Cerebellar nuclear complex (tissue), 1 donor: ENCODE data around the gene LRRIQ4.

Experiments
- DNase-seq, 2 experiments: peaks; one replicate each; lab custom pipeline; 2025; lab: John Stamatoyannopoulos, UW

Gene LRRIQ4

DNA sequence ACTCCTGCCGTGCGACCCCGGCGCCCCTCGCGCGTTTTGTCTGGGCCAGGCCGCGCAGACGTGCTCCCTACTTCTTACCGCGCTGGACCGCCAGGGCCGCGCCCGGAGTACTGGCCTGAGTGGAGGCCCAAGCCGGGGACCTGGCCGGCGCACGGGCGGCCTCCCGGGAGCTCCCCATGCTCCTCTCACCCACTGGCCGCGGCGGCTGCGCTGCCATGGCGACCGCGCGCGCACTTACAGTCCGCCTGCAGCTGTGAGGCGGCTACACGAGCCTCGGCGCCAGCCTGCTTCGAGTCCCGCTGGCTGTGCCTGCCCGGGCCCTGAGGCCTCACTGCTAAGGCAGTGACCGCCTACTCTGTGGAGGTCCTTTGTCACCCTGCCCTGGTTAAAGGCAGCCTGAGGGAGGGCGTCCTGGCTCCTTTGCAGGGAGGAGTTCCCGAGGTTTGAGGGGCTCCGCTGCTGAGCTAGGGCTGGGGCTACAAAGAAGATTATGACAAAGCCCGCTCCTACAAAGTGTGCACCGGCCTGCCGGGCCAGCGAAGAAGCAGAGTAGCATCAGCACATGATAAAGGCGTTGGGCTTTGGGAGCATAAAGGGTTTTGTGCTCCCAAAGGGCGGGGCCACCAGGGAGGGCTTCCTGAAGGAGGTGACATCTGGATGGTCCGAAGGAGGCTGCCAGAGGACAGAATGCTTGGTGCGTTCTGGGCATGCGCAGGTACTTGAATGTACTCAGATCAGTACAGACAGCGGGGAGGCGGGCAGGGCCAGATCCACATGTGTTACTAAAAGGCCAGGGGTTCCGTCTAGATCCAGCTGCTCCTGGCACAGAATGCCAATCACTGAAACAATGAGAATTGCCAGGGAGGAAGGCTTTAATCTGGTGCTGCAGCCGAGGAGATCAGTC is at the start of gene LRRIQ4, which contains the start of gene LRRC34:
Gene LRRIQ4, plus strand, starts transcription at position 539 of the 904 bp plus-strand sequence. CDS start 9,052 bp downstream, outside the sequence.
Gene LRRC34, minus strand, starts transcription at position 573 of the 904 bp plus-strand sequence. Its CDS starts 356 bp downstream, at position 217.
- DNase-seq = no peak

DNA sequence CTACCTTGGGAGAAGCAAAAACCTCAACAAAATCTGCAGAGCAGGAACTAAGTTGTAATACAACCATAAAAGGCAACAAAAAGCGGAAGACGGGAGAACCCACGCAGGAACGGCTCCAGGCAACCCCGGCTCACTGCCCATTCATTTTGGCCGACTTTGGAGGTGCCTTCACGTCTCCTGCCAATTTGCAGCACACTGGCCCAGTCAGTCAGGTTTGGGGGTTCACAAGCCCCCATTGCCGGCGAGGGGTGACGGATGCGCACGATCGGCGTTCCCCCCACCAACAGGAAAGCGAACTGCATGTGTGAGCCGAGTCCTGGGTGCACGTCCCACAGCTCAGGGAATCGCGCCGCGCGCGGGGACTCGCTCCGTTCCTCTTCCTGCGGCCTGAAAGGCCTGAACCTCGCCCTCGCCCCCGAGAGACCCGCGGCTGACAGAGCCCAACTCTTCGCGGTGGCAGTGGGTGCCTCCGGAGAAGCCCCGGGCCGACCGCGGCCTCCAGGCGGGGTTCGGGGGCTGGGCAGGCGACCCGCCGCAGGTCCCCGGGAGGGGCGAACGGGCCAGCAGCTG is 48.3 kb upstream of the LRRIQ4 start:
- peak; percentile 5 to 40 for DNase-seq

DNA sequence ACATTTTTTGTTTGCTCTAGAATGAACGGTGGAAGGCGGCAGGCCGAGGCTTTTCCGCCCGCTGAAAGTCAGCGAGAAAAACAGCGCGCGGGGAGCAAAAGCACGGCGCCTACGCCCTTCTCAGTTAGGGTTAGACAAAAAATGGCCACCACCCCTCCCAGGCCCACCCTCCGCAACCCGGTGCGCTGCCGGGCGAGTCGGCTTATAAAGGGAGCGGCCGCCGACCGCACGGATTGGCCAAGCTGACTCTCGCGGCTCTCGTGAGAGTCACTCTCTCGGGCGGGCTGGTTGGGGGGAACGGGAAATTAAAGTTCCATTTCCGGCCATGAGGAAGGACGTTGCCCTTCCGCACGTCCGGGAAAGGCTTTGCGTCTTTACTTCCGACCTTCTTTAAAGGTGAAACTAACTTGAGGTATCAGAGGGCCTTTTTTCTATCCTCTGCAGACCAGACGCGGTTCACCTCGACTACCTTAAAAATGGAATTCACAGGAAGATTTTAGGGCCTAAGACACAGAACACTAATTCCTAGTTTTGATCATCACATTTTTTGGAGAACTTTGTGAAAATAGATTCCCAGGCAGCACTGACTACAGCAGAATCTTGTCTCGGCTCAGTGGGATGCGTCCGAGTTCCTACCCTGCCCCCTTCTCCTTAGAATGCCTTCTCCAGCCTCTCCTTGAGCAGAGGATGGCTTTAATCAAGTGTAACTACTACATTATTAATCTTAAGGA is 47.6 kb upstream of the LRRIQ4 start, which contains the start of gene TERC:
Gene TERC, minus strand, starts transcription at position 179 of the 731 bp plus-strand sequence.
- DNase-seq = peak; percentile 27 to 84

DNA sequence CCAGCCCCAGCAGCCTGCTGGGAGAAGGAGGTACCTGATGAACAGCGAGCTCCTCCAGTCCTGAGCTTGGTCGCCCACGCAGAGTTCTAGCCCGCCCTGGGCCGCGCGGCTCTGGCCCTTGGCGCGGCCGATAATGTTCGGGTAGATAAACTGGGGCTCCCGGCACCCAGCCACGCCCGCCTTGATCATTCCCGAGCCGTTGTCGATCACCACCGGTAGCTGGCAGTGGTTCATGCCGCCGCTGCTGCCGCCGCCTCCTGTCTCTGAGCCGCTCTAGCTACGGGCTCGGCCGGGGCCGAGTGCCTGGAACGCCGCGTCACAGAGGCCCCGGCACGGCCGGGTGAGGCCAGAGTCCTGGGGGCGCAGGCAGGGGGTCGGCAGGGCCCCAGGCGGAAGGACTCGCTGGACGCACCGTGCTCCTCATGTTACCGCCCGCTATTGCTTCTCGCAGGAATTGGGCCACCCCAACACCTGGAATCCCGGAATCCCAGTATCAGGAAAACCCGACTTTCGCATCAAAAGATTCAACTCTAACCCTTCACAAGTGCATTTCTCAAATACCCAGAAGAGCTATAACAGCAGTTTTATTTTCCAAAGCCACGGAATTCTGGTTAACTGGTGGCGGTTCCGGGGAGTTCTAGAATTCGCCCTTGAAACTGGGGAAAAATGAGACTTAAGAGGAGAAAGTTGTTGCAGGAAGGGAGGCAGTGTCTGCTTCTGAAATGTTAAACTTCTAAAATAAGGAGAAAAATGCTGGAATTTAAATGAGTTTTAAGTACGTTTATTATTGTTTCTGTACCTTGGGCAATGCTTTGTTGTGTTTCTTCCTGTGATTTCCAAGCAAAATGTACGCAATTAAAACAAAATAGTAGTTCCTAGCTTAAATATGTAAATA is 43.1 kb upstream of the LRRIQ4 start, which contains the start of gene ACTRT3:
Gene ACTRT3, minus strand, starts transcription at position 275 of the 895 bp plus-strand sequence. Its CDS starts 41 bp downstream, at position 234.
- no peak for DNase-seq

DNA sequence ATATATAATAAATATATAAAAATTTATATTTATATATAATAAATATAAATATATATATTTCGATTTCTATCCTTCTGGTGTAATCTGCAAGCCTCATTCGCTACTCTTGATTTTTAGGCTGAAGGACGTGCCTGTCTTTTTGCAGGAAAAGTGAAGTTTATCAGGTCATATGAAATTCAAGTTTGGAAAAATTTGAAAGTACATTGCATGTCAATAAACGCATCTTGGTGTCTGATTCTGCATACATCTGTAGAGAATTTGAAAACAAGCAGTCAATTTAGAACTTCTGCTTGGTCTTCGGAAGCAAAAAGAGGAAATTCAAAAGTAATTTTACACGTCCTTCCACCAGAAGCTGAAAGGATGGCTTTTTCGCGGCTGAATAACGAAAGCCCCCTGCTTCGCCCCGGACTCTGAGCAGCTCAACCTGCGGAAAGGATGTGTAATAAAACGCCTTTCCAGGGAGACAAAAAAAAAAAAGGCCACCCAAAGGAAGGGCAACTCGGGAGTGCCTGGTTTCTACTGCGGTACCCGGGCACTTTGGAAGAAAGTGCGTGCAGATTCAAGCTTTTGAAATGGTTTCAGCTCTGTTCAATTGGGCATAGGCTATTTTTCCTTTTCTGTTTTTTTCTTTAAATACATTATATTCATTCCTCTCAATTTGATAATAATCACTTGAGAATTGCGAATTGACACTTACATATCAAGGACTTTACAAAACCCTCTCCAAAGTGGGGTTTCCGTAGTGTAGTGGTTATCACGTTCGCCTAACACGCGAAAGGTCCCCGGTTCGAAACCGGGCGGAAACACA is 41.0 kb upstream of the LRRIQ4 start:
- peak; percentile 17 to 82 for DNase-seq

DNA sequence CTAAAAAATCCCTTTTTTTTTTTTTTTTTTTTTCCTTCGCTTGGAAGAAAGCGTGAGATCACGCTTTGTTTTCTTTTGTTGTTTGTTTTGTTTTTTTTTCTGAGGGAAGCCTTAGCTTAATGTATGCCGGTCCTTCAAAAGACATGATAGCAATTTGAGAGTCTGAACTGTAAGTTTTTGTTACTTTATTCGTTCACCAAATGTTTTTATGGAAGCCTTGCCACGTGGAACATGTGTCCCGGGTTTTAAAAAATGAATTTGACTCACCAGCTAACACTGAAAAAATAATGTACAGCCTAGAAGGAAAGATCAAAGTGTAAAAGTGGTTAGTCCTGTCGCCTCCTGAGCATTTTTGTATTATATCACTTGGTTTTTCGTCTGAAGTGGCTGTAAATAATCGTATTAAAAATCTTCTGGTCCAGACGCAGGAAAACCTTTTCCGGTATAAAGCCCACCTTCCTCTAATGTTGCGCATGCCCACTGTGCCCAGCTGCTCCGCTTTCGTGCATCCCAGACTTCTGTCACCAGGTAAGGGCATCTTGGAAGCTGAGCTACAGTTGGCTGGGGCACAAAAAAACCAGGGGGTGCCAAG is 40.3 kb upstream of the LRRIQ4 start:
- DNase-seq = peak; percentile 4 to 80

DNA sequence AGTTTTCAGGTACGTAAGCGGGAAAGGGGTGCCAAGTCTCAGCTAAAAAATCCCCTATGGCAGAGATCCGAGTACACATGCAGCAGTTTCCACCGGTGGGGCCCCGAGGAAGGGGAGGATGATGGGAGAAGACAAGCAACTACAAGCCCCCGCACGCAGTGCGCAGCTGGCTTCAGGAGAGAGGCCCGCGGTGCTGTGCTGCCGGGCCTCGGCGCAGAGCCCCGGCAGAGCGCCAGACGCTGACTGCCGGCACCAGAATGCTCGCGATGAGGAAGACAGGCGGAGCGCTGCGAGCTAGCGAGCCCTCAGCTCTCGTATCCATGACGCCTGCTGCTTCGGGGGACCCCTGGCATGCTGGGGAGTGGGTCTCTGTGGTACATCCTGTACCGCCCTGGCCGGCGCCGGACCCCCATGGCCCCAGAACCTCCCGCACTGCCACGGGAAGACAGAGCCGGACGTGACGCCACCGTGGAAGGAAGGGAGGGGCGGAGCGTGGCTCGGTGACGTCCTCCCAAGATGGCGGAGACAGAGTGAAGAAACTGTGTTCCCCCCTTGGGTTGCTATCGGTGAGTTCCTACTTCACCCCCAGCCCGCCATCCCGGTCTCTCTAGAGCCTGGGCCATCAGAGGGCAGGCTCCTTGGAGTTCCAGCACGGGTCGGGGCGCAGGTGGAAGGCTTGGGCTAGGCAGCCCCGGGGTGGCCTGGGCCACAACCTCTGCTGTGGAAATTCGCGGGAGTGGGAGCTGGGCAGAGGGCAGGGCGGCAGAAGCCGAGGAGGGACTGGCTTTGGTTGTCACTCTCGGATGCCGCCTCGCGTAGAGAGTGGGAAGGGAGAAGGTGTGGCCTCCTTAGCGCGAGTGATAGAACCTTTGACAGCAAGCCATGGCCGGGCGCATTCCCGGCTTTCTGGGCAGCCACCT is 39.5 kb upstream of the LRRIQ4 start, which contains the start of gene MYNN:
Gene MYNN, plus strand, starts transcription at position 500 of the 920 bp plus-strand sequence. CDS start 900 bp downstream, outside the sequence.
- peak; percentile 25 to 68 for DNase-seq

DNA sequence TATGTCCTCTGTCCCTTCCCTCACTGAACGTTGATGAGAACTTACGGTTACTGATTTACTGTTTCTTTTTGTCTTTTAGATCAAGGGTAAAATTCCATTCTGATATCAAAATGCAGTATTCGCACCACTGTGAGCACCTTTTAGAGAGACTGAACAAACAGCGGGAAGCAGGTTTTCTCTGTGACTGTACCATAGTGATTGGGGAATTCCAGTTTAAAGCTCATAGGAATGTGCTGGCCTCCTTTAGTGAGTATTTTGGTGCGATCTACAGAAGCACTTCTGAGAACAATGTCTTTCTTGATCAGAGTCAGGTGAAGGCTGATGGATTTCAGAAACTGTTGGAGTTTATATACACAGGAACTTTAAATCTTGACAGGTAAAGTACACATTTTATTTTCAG is 38.5 kb upstream of the LRRIQ4 start:
- no peak for DNase-seq

DNA sequence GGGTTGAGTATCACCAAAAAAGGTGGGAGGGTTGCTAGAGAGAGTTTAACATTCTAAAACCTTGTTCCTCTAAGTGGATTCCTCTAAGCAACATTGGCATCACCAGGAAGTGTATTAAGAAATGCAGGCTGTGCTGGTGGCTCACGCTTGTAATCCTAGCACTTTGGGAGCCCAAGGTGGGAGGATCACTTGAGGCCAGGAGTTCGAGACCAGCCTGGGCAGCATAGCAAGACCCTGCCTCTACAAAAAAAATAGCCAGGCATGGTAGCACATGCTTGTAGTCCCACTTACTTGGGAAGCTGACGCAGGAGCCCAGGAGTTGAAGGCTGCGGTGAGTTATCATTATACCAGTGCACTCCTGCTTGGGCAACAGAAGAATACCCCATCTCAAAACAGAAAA is 34.8 kb upstream of the LRRIQ4 start:
- no peak for DNase-seq

DNA sequence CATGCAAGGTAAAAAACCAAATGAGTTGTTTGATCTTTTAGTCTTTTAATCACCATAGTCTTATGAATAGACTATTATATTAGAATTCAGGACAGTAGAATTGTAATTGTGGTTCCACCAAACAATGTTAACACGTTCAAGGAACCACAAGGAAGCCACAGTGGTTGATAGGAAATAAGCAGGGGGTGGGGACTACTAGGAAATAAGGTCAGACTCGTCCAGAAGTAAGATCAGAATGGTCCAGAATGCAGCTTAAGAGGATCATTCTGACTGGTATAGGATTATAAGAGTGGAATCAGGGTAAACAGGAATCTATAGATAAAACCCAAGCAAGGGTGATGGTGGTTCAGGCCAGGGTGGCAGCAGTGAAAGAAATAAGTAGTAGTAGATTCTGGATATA is 31.9 kb upstream of the LRRIQ4 start:
- no peak for DNase-seq

DNA sequence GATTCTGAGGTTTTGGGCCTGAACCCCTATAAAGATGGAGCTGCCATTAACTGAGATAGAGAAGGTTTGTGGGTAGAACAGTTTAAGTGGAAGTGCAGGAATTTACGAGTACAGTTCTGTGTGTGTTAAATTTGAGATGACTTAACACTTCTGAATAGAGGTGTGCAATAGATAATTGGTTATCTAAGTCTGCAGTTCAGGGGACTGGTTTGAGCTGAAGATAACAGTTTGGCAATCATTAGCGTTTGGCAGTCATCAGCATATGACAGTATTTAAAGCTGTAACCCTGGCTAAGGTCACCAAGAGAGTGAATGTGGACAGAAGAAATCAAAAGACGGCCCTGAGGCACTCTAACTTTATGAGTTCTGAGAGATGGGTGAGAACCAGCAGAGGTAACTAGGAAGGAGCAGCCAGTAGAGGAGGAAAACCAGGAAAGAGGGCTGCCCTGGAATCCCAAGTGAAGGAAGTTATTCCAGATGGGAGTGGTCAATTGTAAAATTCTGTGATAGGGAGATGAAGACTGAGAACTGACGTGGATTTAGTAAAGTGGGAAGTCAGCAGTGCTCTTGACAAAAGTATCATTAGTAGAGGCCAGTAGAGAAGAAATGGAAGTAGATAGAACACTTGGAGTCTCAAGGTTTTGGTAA is 31.3 kb upstream of the LRRIQ4 start:
- DNase-seq = no peak

DNA sequence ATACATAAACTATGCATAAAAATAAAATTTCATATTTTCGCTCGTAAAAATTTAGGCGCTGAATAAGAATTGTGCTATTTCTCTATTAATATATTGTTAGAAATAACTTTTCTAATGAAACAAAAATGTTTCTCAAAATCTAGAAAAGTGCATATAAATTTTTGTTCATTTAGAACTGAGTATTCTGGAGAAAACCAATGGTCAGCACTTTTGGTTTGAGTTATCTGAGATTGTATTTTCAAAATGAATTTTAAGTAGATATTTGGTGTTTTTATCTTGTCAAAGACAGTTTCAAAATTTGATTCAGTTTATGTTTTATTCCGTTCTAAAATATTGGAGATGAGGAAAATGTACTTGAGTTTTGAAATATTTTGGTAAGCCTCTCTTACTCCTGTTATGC is 25.6 kb upstream of the LRRIQ4 start:
- DNase-seq = no peak

DNA sequence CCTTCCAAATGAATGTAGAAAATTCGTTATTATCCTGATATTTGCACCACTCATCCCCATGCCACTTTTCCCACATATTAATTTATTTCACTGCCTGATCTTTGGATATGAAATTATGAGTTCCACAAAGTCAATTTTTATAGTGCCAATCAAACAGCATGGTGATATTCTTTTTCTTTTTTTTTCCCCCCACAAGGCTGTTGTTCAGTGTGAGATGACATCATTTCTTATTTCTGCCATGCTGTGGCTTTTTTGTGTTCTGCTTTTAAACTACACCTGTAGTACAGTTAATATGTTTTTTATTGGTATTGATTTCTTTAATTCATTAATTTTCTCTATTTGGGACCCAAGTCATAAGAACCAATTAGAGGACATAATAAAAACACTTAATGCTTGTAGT is 24.9 kb upstream of the LRRIQ4 start:
- no peak for DNase-seq

DNA sequence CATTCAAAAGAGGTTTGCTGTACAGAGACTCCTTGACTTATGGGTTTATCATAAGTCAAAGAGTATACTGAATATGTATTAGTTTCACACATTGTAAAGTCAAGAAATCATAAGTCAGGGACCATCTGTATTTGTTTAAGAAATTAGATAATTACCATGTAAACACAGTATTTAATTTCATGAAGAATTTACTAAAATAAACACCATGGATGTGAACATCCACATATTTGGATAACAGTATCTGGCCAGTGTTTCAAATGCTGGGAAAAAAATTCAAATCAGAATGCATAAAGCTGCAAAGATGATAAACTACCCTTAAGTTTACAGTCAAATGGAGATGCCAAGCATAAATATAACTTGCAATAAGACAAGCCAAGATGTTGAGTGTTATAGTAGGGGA is 22.5 kb upstream of the LRRIQ4 start:
- no peak for DNase-seq

DNA sequence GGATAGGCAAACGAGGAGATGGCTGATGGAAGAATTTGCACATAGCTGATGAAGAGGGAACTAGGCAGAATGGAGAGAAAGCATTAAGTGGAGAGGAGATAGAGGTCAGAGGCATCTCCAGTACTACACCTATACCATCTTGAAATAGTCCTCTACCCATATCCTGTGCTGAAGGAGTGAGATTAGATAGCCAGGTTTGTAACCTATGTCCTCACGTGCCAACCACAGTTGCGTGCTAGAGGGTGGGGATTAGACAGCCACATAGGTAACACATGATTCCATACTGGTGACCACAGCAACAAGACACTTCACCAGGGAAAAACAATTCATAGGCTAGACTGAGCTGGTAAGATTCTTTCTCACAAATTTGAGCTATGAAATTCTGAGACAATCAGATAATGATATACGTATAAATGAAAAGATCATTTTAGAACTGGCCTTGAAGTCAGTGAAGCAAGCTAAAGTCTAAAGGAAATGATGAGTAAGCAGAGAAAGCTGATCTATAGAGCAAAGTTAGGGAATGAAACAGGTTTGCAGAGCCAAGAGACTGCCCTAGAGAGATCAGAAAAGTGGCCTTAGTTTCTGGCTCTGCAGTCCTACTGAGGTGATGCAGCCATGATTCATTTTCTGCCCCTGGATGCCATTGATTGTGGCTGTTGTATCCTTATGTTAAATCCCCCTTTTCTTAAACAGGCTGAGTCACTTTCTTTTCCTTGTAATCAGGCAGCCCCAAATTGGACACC is 21.8 kb upstream of the LRRIQ4 start:
- DNase-seq = no peak

DNA sequence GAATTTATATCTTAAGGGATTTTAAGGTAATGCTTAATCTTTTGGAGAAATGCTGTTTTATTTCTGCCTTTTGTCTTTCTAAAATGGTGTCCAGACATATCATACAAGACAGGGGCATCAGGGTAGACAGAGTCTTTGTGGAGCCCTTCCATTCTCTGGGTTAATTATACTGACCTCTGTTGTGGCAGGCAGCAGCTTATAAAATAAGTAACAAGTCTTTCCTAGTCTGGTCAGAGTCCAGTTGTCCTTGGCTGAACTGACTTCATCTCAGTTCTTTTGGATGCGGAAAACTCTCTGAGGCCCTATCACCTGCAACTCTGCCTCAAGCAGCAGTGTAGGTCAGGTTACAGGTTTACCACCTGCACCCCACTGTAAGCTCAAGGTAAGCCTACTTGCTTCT is 20.3 kb upstream of the LRRIQ4 start:
- no peak for DNase-seq

DNA sequence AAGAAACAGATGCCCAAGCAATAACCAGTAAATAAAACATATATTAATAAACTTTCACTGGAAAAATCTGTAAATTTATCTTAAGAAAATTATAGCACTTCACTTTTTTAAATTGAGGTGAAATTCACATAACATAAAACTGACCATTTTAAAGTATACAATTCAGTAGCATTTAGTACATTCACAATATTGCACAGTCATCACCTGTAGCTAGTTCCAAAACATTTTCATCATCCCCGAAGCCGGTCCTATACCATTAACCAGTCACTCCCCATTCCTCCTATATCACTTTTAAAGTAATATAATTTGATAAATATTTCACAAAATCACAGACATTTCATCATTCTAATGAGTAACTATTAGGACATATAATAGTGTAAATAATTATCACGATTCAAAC is 8.0 kb upstream of the LRRIQ4 start:
- no peak for DNase-seq
